Panc1 (cell line): ENCODE measurements around the gene VDR. TPM values are rescaled to one million over a fixed set of nuclear protein-coding genes. Genes with fewer than 3 reads are reported as not detected.

Experiments used
- ATAC-seq: fragments of 200-7000 bp; cut with Tn5 transposase; 2 replicates; pipeline ENCODE4 v1.9.1; 2020; ENCODE audit warnings: mild to moderate bottlenecking, moderate library complexity
- BruUV-seq: library from RNA; stranded (reverse); fragments of 400-500 nt; replicated peaks from 2 replicates; lab custom pipeline; 2021; lab: Mats Ljungman, UMichigan
- CTCF ChIA-PET: fragments of 300-600 bp; sonication (Branson Sonifier 250); formaldehyde crosslinking; loops from one replicate; lab custom pipeline; 2022; ENCODE audit warnings: antibody characterized with exemption; lab: Charles Lee
- POLR2A ChIA-PET: fragments of 300-600 bp; sonication (Branson Sonifier 250); formaldehyde crosslinking; loops from one replicate; lab custom pipeline; 2022; ENCODE audit warnings: antibody characterized with exemption; lab: Charles Lee
- DNase-seq: peaks from one replicate; pipeline ENCODE4 v3.0.0-alpha.2; 2010; ENCODE audit warnings: low read depth, low spot score
- H3K27ac ChIP-seq: 2 replicates; pipeline ENCODE4 v1.5.1; 2011; ENCODE audit warnings: mild to moderate bottlenecking, low read length, inconsistent platforms
- H3K27me3 ChIP-seq: fragments of 200-500 bp; sonication (Bioruptor generic); 2 replicates; pipeline ENCODE4 v1.6.0; 2014; ENCODE audit warnings: low read length, inconsistent platforms; ENCODE audit not compliant: control insufficient read depth, insufficient read depth
- H3K36me3 ChIP-seq: fragments of 200-500 bp; sonication (Bioruptor generic); 2 replicates; pipeline ENCODE4 v1.5.1; 2014; ENCODE audit warnings: inconsistent platforms, mild to moderate bottlenecking, low read length, moderate library complexity; ENCODE audit not compliant: control insufficient read depth, insufficient read depth
- H3K4me1 ChIP-seq: 2 replicates; pipeline ENCODE4 v1.5.1; 2011; ENCODE audit warnings: inconsistent platforms, mild to moderate bottlenecking, low read length, moderate library complexity; ENCODE audit not compliant: control insufficient read depth, insufficient read depth
- H3K4me3 ChIP-seq, 2 experiments: 2 replicates each; pipeline ENCODE4 v1.5.1; 2011 to 2012; ENCODE audit warnings: low read depth in 2 of 2, low read length in 2 of 2, mild to moderate bottlenecking in 2 of 2, inconsistent platforms in 1 of 2, moderate library complexity in 1 of 2
- H3K9me3 ChIP-seq: fragments of 200-500 bp; sonication (Bioruptor generic); 2 replicates; pipeline ENCODE4 v1.5.1; 2014; ENCODE audit warnings: low read depth, mild to moderate bottlenecking, inconsistent platforms, low read length, moderate library complexity; ENCODE audit not compliant: control insufficient read depth, insufficient read depth
- POLR2AphosphoS5 ChIP-seq: IDR thresholded peaks from 2 replicates; pipeline ENCODE4 v1.6.1; 2012; ENCODE audit warnings: mild to moderate bottlenecking, low read depth, low read length, moderate library complexity
- SIN3A ChIP-seq: IDR thresholded peaks from 2 replicates; pipeline ENCODE4 v1.6.1; 2012; ENCODE audit warnings: low read depth, mild to moderate bottlenecking, low read length, moderate library complexity, borderline replicate concordance; ENCODE audit not compliant: insufficient read depth
- TCF7L2 ChIP-seq: IDR thresholded peaks from 2 replicates; pipeline ENCODE4 v1.6.1; 2011; ENCODE audit warnings: mild to moderate bottlenecking, low read depth, low read length, inconsistent platforms
- in situ Hi-C: cut with HindIII; loops from 2 replicates; pipeline ENCODE4 v1.10.0; 2016; ENCODE audit warnings: low sequenced_read_pairs, low pct_unique_long_range_greater_than_20kb
- intact Hi-C: fragments of 100-400 bp; cut with micrococcal nuclease; formaldehyde crosslinking; loops from one replicate; pipeline ENCODE4 v1.10.0; 2022; ENCODE audit not compliant: unreplicated experiment
- total RNA-seq: library from RNA; stranded (reverse); gene quantifications from one replicate; pipeline ENCODE4 v1.2.1, GENCODE V29; 2021; ENCODE audit not compliant: unreplicated experiment
- TF ChIP-seq, protein P1 (sequence below): fragments of 450-650 bp; IDR thresholded peaks from 2 replicates; pipeline ENCODE4 v1.5.1; 2017; ENCODE audit warnings: mild to moderate bottlenecking
- TF ChIP-seq, protein P2 (sequence below), 2 experiments: IDR thresholded peaks; 2 replicates each; pipeline ENCODE4 v1.6.1; 2011 to 2012; ENCODE audit warnings: low read depth in 2 of 2, control low read depth in 1 of 2, low read length in 1 of 2, mild to moderate bottlenecking in 1 of 2, moderate library complexity in 1 of 2; ENCODE audit not compliant: insufficient read depth in 1 of 2

Gene VDR
- total RNA-seq, 1 experiment from 2014 or later = 3.0 TPM

DNA sequence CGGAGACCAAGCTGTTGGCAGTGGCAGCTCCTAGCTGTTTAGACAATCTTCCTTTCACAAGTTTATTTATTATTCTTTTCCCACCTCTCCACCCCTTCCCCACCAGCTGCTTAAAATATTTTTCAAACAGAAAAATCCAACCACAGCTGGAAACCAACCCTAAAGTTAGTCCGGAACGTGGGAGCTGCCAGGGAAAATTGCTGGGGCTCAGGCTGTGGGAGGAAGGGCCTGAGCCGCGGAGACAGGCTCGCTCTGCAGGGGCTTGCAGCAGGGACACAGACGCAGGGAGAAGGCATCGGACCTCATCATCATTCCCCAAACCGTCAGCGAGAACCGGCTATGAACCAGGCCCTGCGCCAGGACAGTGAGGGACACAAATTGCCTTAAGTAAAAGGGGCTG lies 42.5 kb upstream of the VDR start:
- ChIA-PET CTCF (interaction anchor here (0.7 kb wide), 1 partner anchor 122 kb away, joined by 3 read pairs; no protein-coding TSS in a partner anchor), POLR2A (no interaction called here)
- Histone ChIP-seq H3K4me3 (no peak overlapping the region), H3K27ac (no peak overlapping the region), H3K9me3 (no peaks in the 10 kb centered on the region), H3K36me3 (no peaks in the 10 kb centered on the region), H3K4me1 (no peaks in the 10 kb centered on the region; the same call in 1 of the 2 replicates), H3K27me3 (no peaks in the 10 kb centered on the region)
- intact Hi-C loops = no loop called here
- ATAC-seq (no peak), DNase-seq (no peak)
- BruUV-seq = no TSS peak
- in situ Hi-C loops = no loop called here
- TF ChIP-seq POLR2AphosphoS5 (no peak), SIN3A (no peak), TCF7L2 (no peak)
- TF ChIP-seq, protein P1, sequence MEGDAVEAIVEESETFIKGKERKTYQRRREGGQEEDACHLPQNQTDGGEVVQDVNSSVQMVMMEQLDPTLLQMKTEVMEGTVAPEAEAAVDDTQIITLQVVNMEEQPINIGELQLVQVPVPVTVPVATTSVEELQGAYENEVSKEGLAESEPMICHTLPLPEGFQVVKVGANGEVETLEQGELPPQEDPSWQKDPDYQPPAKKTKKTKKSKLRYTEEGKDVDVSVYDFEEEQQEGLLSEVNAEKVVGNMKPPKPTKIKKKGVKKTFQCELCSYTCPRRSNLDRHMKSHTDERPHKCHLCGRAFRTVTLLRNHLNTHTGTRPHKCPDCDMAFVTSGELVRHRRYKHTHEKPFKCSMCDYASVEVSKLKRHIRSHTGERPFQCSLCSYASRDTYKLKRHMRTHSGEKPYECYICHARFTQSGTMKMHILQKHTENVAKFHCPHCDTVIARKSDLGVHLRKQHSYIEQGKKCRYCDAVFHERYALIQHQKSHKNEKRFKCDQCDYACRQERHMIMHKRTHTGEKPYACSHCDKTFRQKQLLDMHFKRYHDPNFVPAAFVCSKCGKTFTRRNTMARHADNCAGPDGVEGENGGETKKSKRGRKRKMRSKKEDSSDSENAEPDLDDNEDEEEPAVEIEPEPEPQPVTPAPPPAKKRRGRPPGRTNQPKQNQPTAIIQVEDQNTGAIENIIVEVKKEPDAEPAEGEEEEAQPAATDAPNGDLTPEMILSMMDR = no peak
- TF ChIP-seq, protein P2, sequence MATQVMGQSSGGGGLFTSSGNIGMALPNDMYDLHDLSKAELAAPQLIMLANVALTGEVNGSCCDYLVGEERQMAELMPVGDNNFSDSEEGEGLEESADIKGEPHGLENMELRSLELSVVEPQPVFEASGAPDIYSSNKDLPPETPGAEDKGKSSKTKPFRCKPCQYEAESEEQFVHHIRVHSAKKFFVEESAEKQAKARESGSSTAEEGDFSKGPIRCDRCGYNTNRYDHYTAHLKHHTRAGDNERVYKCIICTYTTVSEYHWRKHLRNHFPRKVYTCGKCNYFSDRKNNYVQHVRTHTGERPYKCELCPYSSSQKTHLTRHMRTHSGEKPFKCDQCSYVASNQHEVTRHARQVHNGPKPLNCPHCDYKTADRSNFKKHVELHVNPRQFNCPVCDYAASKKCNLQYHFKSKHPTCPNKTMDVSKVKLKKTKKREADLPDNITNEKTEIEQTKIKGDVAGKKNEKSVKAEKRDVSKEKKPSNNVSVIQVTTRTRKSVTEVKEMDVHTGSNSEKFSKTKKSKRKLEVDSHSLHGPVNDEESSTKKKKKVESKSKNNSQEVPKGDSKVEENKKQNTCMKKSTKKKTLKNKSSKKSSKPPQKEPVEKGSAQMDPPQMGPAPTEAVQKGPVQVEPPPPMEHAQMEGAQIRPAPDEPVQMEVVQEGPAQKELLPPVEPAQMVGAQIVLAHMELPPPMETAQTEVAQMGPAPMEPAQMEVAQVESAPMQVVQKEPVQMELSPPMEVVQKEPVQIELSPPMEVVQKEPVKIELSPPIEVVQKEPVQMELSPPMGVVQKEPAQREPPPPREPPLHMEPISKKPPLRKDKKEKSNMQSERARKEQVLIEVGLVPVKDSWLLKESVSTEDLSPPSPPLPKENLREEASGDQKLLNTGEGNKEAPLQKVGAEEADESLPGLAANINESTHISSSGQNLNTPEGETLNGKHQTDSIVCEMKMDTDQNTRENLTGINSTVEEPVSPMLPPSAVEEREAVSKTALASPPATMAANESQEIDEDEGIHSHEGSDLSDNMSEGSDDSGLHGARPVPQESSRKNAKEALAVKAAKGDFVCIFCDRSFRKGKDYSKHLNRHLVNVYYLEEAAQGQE (IDR thresholded peaks at IDR 0.05; ENCODE audit: insufficient read depth in 1 of 2, low read depth in 2 of 2, low read length in 1 of 2) = no peak

DNA sequence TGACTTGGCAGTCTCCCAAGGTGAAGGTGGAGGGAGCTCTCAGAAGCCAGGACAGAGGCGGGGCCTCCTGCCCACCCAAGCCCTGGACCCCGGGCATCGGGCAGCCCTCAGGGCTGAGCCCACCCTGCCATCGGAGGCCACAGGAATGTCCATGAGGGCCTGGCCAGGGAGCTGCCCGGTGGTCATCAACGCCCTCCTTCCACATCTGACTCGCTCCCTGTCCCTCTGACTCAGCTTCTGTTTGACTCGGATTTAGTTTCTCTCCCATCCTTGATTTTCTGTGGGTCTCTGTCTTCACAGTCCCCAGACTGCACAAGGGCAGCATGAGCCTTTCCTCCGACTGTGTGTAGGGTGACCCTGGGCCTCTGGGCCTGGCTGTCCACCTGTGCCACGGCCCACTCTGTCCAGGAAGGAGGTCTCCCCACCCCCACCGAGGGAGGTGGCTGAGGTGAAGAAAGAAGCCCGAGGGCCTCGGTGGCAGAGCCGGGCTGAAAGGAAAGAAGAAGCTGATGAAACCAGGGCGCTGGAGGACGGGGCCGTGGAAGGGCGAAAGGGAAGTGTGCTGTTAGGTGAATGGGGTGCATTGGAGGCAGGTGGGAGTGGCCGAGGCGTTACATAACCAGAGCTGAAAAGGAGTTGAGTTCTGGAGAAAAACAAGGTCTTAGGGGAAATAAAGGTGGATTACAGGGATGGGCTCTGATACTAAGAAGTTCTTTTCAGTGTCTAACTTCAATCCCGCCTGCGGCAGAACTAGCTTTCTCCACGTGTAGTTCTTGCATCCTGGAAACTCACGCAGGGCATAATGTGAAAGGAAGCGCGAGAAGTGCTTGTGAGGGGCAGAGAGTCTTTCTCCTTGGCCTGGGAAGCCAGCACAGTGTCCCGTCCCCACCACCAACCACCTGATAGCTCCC lies 41.9 kb upstream of the VDR start:
- ATAC-seq = no peak
- no peaks in the 10 kb centered on the region; the same call in 1 of the 2 replicates for H3K4me1 ChIP-seq
- no peaks in the 10 kb centered on the region for H3K9me3 ChIP-seq
- no peak for DNase-seq
- intact Hi-C loops = no loop called here
- H3K36me3 ChIP-seq = no peaks in the 10 kb centered on the region
- BruUV-seq = no TSS peak
- ChIA-PET POLR2A (interaction anchor here (0.6 kb wide), 1 partner anchor 7 kb away, joined by 3 read pairs; no protein-coding TSS in a partner anchor), CTCF (interaction anchor here (0.7 kb wide), 1 partner anchor 123 kb away, joined by 3 read pairs; no protein-coding TSS in a partner anchor)
- no peaks in the 10 kb centered on the region for H3K27me3 ChIP-seq
- no peak overlapping the region for H3K27ac ChIP-seq
- H3K4me3 ChIP-seq = no peak overlapping the region
- in situ Hi-C loops = no loop called here
- TF ChIP-seq TCF7L2 = no peak
- no peak for TF ChIP-seq POLR2AphosphoS5
- TF ChIP-seq, protein P2 (IDR thresholded peaks at IDR 0.05; ENCODE audit: insufficient read depth in 1 of 2, low read depth in 2 of 2, low read length in 1 of 2) = no peak
- TF ChIP-seq SIN3A = no peak
- TF ChIP-seq, protein P1 = no peak
